OCI-LY7 (cell line): ENCODE data around the gene PRRX2.

Experiments
- CTCF ChIP-seq: fragments of 200-600 bp; sonication (generic); conservative IDR thresholded peaks from 2 replicates; pipeline ENCODE4 v1.5.1; 2014; ENCODE audit warnings: mild to moderate bottlenecking, antibody characterized with exemption, low read length, moderate library complexity, mixed read lengths
- EZH2phosphoT487 ChIP-seq: fragments of 200-600 bp; sonication (generic); IDR thresholded peaks from 2 replicates; pipeline ENCODE4 v1.6.1; 2018; ENCODE audit warnings: low read depth, borderline replicate concordance, mild to moderate bottlenecking, mixed run types, antibody characterized with exemption, low read length, moderate library complexity, mixed read lengths

GRCh38 chr9:129643706-129644105 is 21.7 kb upstream of the PRRX2 start:
- no peak for TF ChIP-seq CTCF
- no peak for TF ChIP-seq EZH2phosphoT487
